HepG2 (cell line): ENCODE data around the gene VSIR. TPM values are rescaled to one million over a fixed set of nuclear protein-coding genes. Genes with fewer than 3 reads are reported as not detected.

Experiments used
- ATAC-seq: fragments of 200-7000 bp; cut with Tn5 transposase; 3 replicates; pipeline ENCODE4 v1.9.1; 2020; ENCODE audit warnings: mild to moderate bottlenecking, moderate library complexity
- BruUV-seq: library from RNA; stranded (reverse); fragments of 400-500 nt; replicated peaks from 2 replicates; lab custom pipeline; 2021; lab: Mats Ljungman, UMichigan
- CTCF ChIA-PET: fragments of 300-600 bp; formaldehyde crosslinking; extraction: SDS; loops from one replicate; lab custom pipeline; 2021; ENCODE audit warnings: low total read pairs, inconsistent platforms, low intra/inter-chr PET ratio; lab: Yijun Ruan, JAX
- POLR2A ChIA-PET: fragments of 350-600 bp; sonication (Branson Sonifier 250); formaldehyde crosslinking; loops from one replicate; lab custom pipeline; 2020; ENCODE audit warnings: antibody characterized with exemption, inconsistent platforms; lab: Yijun Ruan, JAX
- DNase-seq: peaks from one replicate; pipeline ENCODE4 v3.0.0-alpha.2; 2015; ENCODE audit warnings: low spot score
- FAIRE-seq: peaks from 3 replicates; lab custom pipeline; 2011; peaks lifted over from hg19 to GRCh38; lab: Jason Lieb, UNC
- H2AFZ ChIP-seq: one replicate; pipeline ENCODE4 v1.6.1; 2011; ENCODE audit warnings: low read length, inconsistent platforms
- H3K27ac ChIP-seq: fragments of 300-600 bp; 3 replicates; pipeline ENCODE4 v1.8.0; 2011; ENCODE audit warnings: mixed run types, mild to moderate bottlenecking, mixed read lengths, low read length, inconsistent platforms; ENCODE audit not compliant: insufficient read depth; ENCODE audit errors: extremely low read length
- H3K27me3 ChIP-seq, 2 experiments: fragments of 200-600 bp in 1 of 2; 2 replicates in 1 of 2; 3 replicates in 1 of 2; pipeline versions ENCODE4 v1.6.0 to v1.8.0; 2011; ENCODE audit warnings: low read length in 2 of 2, mild to moderate bottlenecking in 2 of 2, moderate library complexity in 2 of 2, inconsistent platforms in 1 of 2; ENCODE audit not compliant: insufficient read depth in 2 of 2, control insufficient read depth in 1 of 2
- H3K36me3 ChIP-seq, 2 experiments: fragments of 200-600 bp in 1 of 2; replicated peaks in 1 of 2; 2 replicates in 1 of 2; 3 replicates in 1 of 2; pipeline versions ENCODE4 v1.5.1 to v1.8.0; 2011; ENCODE audit warnings: low read length in 2 of 2, inconsistent platforms in 1 of 2; ENCODE audit not compliant: insufficient read depth in 2 of 2, control insufficient read depth in 1 of 2
- H3K4me1 ChIP-seq: 2 replicates; pipeline ENCODE4 v1.5.1; 2012; ENCODE audit warnings: low read length, inconsistent platforms; ENCODE audit not compliant: insufficient read depth
- H3K4me2 ChIP-seq: 2 replicates; pipeline ENCODE4 v1.6.0; 2011; ENCODE audit warnings: low read depth, low read length, inconsistent platforms
- H3K4me3 ChIP-seq, 3 experiments: fragments of 200-600 bp in 1 of 3; sonication (generic), shearing (Covaris generic) in 1 of 3; replicated peaks in 1 of 3; 2 replicates each; pipeline ENCODE4 v1.5.1; 2011 to 2016; ENCODE audit warnings: low read length in 3 of 3, inconsistent platforms in 2 of 3, low read depth in 2 of 3, mild to moderate bottlenecking in 2 of 3, control low read depth in 1 of 3, mixed read lengths in 1 of 3; ENCODE audit not compliant: insufficient read depth in 1 of 3
- H3K79me2 ChIP-seq: one replicate; pipeline ENCODE4 v1.6.1; 2011; ENCODE audit warnings: low read length, inconsistent platforms; ENCODE audit not compliant: insufficient read depth
- H3K9ac ChIP-seq: 2 replicates; pipeline ENCODE4 v1.6.0; 2011; ENCODE audit warnings: mild to moderate bottlenecking, low read depth, low read length, inconsistent platforms; ENCODE audit not compliant: insufficient read depth
- H3K9me3 ChIP-seq: 2 replicates; pipeline ENCODE4 v1.5.1; 2012; ENCODE audit warnings: mild to moderate bottlenecking, low read length
- H4K20me1 ChIP-seq: 2 replicates; pipeline ENCODE4 v1.6.0; 2011; ENCODE audit warnings: inconsistent platforms, mild to moderate bottlenecking, low read length, moderate library complexity; ENCODE audit not compliant: insufficient read depth
- ATF6 ChIP-seq: sonication (generic); formaldehyde crosslinking; conservative IDR thresholded peaks from 2 replicates; pipeline ENCODE4 v1.4.0; 2020; ENCODE audit warnings: missing genetic modification reagents
- IKZF1 ChIP-seq: fragments of 450-650 bp; IDR thresholded peaks from 2 replicates; pipeline ENCODE4 v1.7.1; 2016
- KLF11 ChIP-seq: IDR thresholded peaks from 2 replicates; pipeline ENCODE4 v1.6.1; 2016; ENCODE audit warnings: missing compliant biosample characterization
- SNAPC2 ChIP-seq: sonication (generic); formaldehyde crosslinking; IDR thresholded peaks from 2 replicates; pipeline ENCODE4 v1.8.1; 2022; ENCODE audit warnings: mild to moderate bottlenecking, missing genetic modification reagents
- SNAPC5 ChIP-seq: sonication (generic); formaldehyde crosslinking; IDR thresholded peaks from 2 replicates; pipeline ENCODE4 v1.8.1; 2023; ENCODE audit warnings: mild to moderate bottlenecking, missing genetic modification reagents, borderline replicate concordance
- SNRNP70 ChIP-seq: fragments of 200-400 bp; formaldehyde crosslinking; IDR thresholded peaks from 2 replicates; pipeline ENCODE4 v1.6.1; 2017; ENCODE audit warnings: mild to moderate bottlenecking, low read depth, low read length, moderate library complexity
- UBTF ChIP-seq: sonication (generic); formaldehyde crosslinking; IDR thresholded peaks from 2 replicates; pipeline ENCODE4 v1.4.0; 2020; ENCODE audit warnings: mild to moderate bottlenecking, missing genetic modification reagents
- ZBTB21 ChIP-seq: sonication (generic); formaldehyde crosslinking; IDR thresholded peaks from 2 replicates; pipeline ENCODE4 v1.4.0; 2020; ENCODE audit warnings: missing genetic modification reagents
- ZFP90 ChIP-seq: sonication (generic); formaldehyde crosslinking; IDR thresholded peaks from 2 replicates; pipeline ENCODE4 v1.8.0; 2022; ENCODE audit warnings: missing genetic modification reagents, mild to moderate bottlenecking, inconsistent platforms, borderline replicate concordance
- ZKSCAN5 ChIP-seq: sonication (generic); formaldehyde crosslinking; IDR thresholded peaks from 2 replicates; pipeline ENCODE4 v1.5.1; 2020; ENCODE audit warnings: mild to moderate bottlenecking, missing genetic modification reagents
- ZMYM3 ChIP-seq: sonication (generic); formaldehyde crosslinking; IDR thresholded peaks from 2 replicates; pipeline ENCODE4 v1.5.1; 2020; ENCODE audit warnings: mild to moderate bottlenecking, missing genetic modification reagents
- ZNF24 ChIP-seq: fragments of 450-650 bp; IDR thresholded peaks from 2 replicates; pipeline ENCODE4 v1.6.1; 2017; ENCODE audit warnings: antibody characterized with exemption, mild to moderate bottlenecking
- ZNF546 ChIP-seq: sonication (generic); formaldehyde crosslinking; conservative IDR thresholded peaks from 2 replicates; pipeline ENCODE4 v1.8.1; 2023; ENCODE audit warnings: mild to moderate bottlenecking, missing genetic modification reagents
- ZSCAN22 ChIP-seq: sonication (generic); formaldehyde crosslinking; IDR thresholded peaks from 2 replicates; pipeline ENCODE4 v1.4.0; 2020; ENCODE audit warnings: mild to moderate bottlenecking, missing genetic modification reagents
- WGBS: methylation state at CpG from one replicate; pipeline ENCODE4 v1.1.6; 2017; ENCODE audit warnings: low lambda C conversion rate; 5-methylcytosine and 5-hydroxymethylcytosine counted together
- in situ Hi-C: cut with HindIII; loops from 2 replicates; pipeline ENCODE4 v1.10.0; 2017; ENCODE audit warnings: low pct_unique_long_range_greater_than_20kb; ENCODE audit not compliant: extremely low pct_ligation_motif_present
- intact Hi-C: fragments of 100-400 bp; cut with micrococcal nuclease; formaldehyde crosslinking; loops from one replicate; pipeline ENCODE4 v1.10.0; 2022; ENCODE audit not compliant: unreplicated experiment
- polyA plus RNA-seq, 8 experiments: library from polyadenylated mRNA; depleted of rRNA in 3 of 8; stranded (reverse) in 7 of 8; unstranded in 1 of 8; fragments of >200 nt; fragmentation: Illumina TruSeq in 4 of 8; extraction: Trizol in 4 of 8; gene quantifications; 2 replicates each; pipeline versions ENCODE4 v1.2.1 to v1.2.3, GENCODE V29; 2011 to 2016; ENCODE audit warnings: low read depth in 4 of 8, missing spikeins in 1 of 8, mixed read lengths in 1 of 8; ENCODE audit not compliant: insufficient read depth in 1 of 8
- total RNA-seq, 5 experiments: library from RNA; depleted of rRNA; stranded (reverse); fragments of >200 nt; fragmentation: Illumina TruSeq; extraction: Trizol; gene quantifications; 2 replicates each; pipeline ENCODE4 v1.2.3, GENCODE V29; 2016; ENCODE audit warnings: low read depth in 1 of 5

Gene VSIR
- total and polyA plus RNA-seq, 2 of the 13 experiments (the other 11 are each of a cell fraction or from before 2014, with no cell fraction given), result 0.44 to 3.2 TPM

GRCh38 chr10:71715860-71716259 lies 57.5 kb downstream of the VSIR start:
- BruUV-seq, result no TSS peak

GRCh38 chr10:71715026-71715425 lies 58.3 kb downstream of the VSIR start:
- no peak overlapping the region for H3K27ac ChIP-seq
- BruUV-seq, result no TSS peak
- no peak for TF ChIP-seq SNAPC5 (CRISPR knock-in tag)
- no peak for TF ChIP-seq SNAPC2 (CRISPR knock-in tag)
- no peak for TF ChIP-seq ZNF546
- TF ChIP-seq ZKSCAN5 (CRISPR knock-in tag), result no peak
- no peak for TF ChIP-seq ZFP90 (CRISPR knock-in tag)
- no peak for TF ChIP-seq KLF11
- TF ChIP-seq ZSCAN22 (CRISPR knock-in tag), result no peak
- no peak for TF ChIP-seq SNRNP70
- no peak for TF ChIP-seq ZMYM3
- TF ChIP-seq ZBTB21, result no peak
- TF ChIP-seq IKZF1, result no peak
- TF ChIP-seq ATF6 (CRISPR knock-in tag), result no peak

More at GRCh38 chr10:71715860-71716259, 57.5 kb downstream of the VSIR start:
- no peak overlapping the region for H3K4me3 ChIP-seq
- no peaks in the 10 kb centered on the region for H4K20me1 ChIP-seq
- intact Hi-C loops, result no loop called here
- no peak overlapping the region for H3K9ac ChIP-seq
- 30% methylated on average over 9 of the region's 20 CpGs for WGBS
- ATAC-seq (no peak), FAIRE-seq (no peak), DNase-seq (no peak)
- H3K36me3 ChIP-seq, result no peaks in the 10 kb centered on the region
- no peak overlapping the region for H3K27ac ChIP-seq
- ChIA-PET POLR2A (no interaction called here), CTCF (no interaction called here)
- H3K4me1 ChIP-seq, result no peaks in the 10 kb centered on the region
- no peaks in the 10 kb centered on the region for H3K9me3 ChIP-seq
- no peak overlapping the region for H2AFZ ChIP-seq
- no peak for TF ChIP-seq ZNF24
- no peak for TF ChIP-seq UBTF
- in situ Hi-C loops, result no loop called here
- H3K79me2 ChIP-seq, result no peaks in the 10 kb centered on the region
- peaks cover 8 to 50% of the 10 kb centered on the region in 2 experiments; a peak in 4 of 5 replicates for H3K27me3 ChIP-seq
- no peak overlapping the region for H3K4me2 ChIP-seq

More at GRCh38 chr10:71715026-71715425, 58.3 kb downstream of the VSIR start:
- Histone ChIP-seq H3K9me3 (no peaks in the 10 kb centered on the region), H4K20me1 (no peaks in the 10 kb centered on the region), H2AFZ (no peak overlapping the region), H3K27me3 (peaks cover 11 to 51% of the 10 kb centered on the region in 2 experiments; a peak in 4 of 5 replicates), H3K4me2 (no peak overlapping the region), H3K36me3 (no peaks in the 10 kb centered on the region), H3K79me2 (no peaks in the 10 kb centered on the region), H3K9ac (no peak overlapping the region), H3K4me3 (no peak overlapping the region), H3K4me1 (no peaks in the 10 kb centered on the region)
- FAIRE-seq (no peak), DNase-seq (no peak), ATAC-seq (no peak)
- in situ Hi-C loops (no loop called here), intact Hi-C loops (no loop called here)
- ChIA-PET CTCF (no interaction called here), POLR2A (no interaction called here)
- WGBS, result 10% methylated on average over 4 of the region's 8 CpGs
